ENCODE data around the gene POLA1. TPM values are rescaled to one million over a fixed set of nuclear protein-coding genes. Genes with fewer than 3 reads are reported as not detected.

Gene POLA1
- total RNA-seq, 4 donors from 2014 or later = 9.4 to 15.7 (median 10.0) TPM

- Histone ChIP-seq H3K9me3 (no peaks in the 10 kb centered on the region), H3K36me3 (no peaks in the 10 kb centered on the region), H3K27me3 (no peaks in the 10 kb centered on the region), H3K27ac (replicated peaks in 1 of 4) (no peak overlapping the region), H3K4me1 (no peaks in the 10 kb centered on the region), H3K4me3 (no peak overlapping the region)
- DNase-seq (ENCODE audit: extremely low spot score) = no peak
- intact Hi-C loops (cut with DNase I) = no loop called here
- TF ChIP-seq EP300 (IDR thresholded peaks at IDR 0.05) = no peak
- TF ChIP-seq POLR2A (IDR thresholded peaks at IDR 0.05; ENCODE audit: low read depth) = no peak
- TF ChIP-seq CTCF (IDR thresholded peaks at IDR 0.05) = no peak
- no peak for TF ChIP-seq POLR2AphosphoS5 (IDR thresholded peaks at IDR 0.05)
Measured at GRCh38 chrX:24658421-24658820, 35.3 kb upstream of the POLA1 start.

- H3K27ac ChIP-seq (replicated peaks in 1 of 4) = no peak overlapping the region
- WGBS = 35% methylated on average over 1 of the region's 1 CpG
- no peak for TF ChIP-seq CTCF (IDR thresholded peaks at IDR 0.05)
- TF ChIP-seq POLR2AphosphoS5 (IDR thresholded peaks at IDR 0.05) = no peak
- TF ChIP-seq POLR2A (IDR thresholded peaks at IDR 0.05; ENCODE audit: low read depth) = no peak
- TF ChIP-seq EP300 (IDR thresholded peaks at IDR 0.05) = no peak
- intact Hi-C loops (cut with DNase I) = no loop called here
- H3K9me3 ChIP-seq = no peaks in the 10 kb centered on the region
- H3K36me3 ChIP-seq = no peaks in the 10 kb centered on the region
- H3K4me1 ChIP-seq = no peaks in the 10 kb centered on the region
- DNase-seq (ENCODE audit: extremely low spot score) = no peak
- no peak overlapping the region for H3K4me3 ChIP-seq
- H3K27me3 ChIP-seq = no peaks in the 10 kb centered on the region
Measured at GRCh38 chrX:24659106-24659505, 34.6 kb upstream of the POLA1 start.

- no peaks in the 10 kb centered on the region for H3K9me3 ChIP-seq
- WGBS = 85% methylated on average over 3 of the region's 3 CpGs
- no peaks in the 10 kb centered on the region for H3K27me3 ChIP-seq
- no peak overlapping the region for H3K27ac ChIP-seq (replicated peaks in 1 of 4)
- no peak for TF ChIP-seq POLR2A (IDR thresholded peaks at IDR 0.05; ENCODE audit: low read depth)
- no peak for TF ChIP-seq CTCF (IDR thresholded peaks at IDR 0.05)
- DNase-seq (ENCODE audit: extremely low spot score) = no peak
- no peak overlapping the region for H3K4me3 ChIP-seq
- no peaks in the 10 kb centered on the region for H3K36me3 ChIP-seq
- H3K4me1 ChIP-seq = no peaks in the 10 kb centered on the region
- intact Hi-C loops (cut with DNase I) = no loop called here
Measured at GRCh38 chrX:24659646-24660045, 34.1 kb upstream of the POLA1 start.

- H3K27ac ChIP-seq (replicated peaks in 1 of 4) = no peak overlapping the region
- DNase-seq (ENCODE audit: extremely low spot score) = no peak
- H3K4me1 ChIP-seq = no peaks in the 10 kb centered on the region
- no peaks in the 10 kb centered on the region for H3K27me3 ChIP-seq
- intact Hi-C loops (cut with DNase I) = no loop called here
- TF ChIP-seq POLR2A (IDR thresholded peaks at IDR 0.05; ENCODE audit: low read depth) (no peak), POLR2AphosphoS5 (IDR thresholded peaks at IDR 0.05) (no peak)
- H3K36me3 ChIP-seq = no peaks in the 10 kb centered on the region
- no peak overlapping the region for H3K4me3 ChIP-seq
- no peaks in the 10 kb centered on the region for H3K9me3 ChIP-seq
Measured at GRCh38 chrX:24661292-24661691, 32.4 kb upstream of the POLA1 start.

- H3K4me1 ChIP-seq = no peaks in the 10 kb centered on the region
- no peak overlapping the region for H3K4me3 ChIP-seq
- H3K27ac ChIP-seq (replicated peaks in 1 of 4) = no peak overlapping the region
- TF ChIP-seq EP300 (IDR thresholded peaks at IDR 0.05) (no peak), POLR2AphosphoS5 (IDR thresholded peaks at IDR 0.05) (no peak), CTCF (IDR thresholded peaks at IDR 0.05) (no peak), POLR2A (IDR thresholded peaks at IDR 0.05; ENCODE audit: low read depth) (no peak)
- no peaks in the 10 kb centered on the region for H3K27me3 ChIP-seq
- H3K9me3 ChIP-seq = no peaks in the 10 kb centered on the region
- no peaks in the 10 kb centered on the region for H3K36me3 ChIP-seq
- no CpG with 5 or more reads among the region's 4 CpGs for WGBS
- intact Hi-C loops (cut with DNase I) = no loop called here
- no peak for DNase-seq (ENCODE audit: extremely low spot score)
Measured at GRCh38 chrX:24662352-24662751, 31.4 kb upstream of the POLA1 start.
